GM23338 (cell line): ENCODE measurements around the gene FOXR1. TPM values are rescaled to one million over a fixed set of nuclear protein-coding genes. Genes with fewer than 3 reads are reported as not detected.

Experiments used
- ATAC-seq: fragments of 200-7000 bp; cut with Tn5 transposase; 3 replicates; pipeline ENCODE4 v1.9.1; 2020
- DNase-seq: peaks from one replicate; pipeline ENCODE4 v3.0.0-alpha.2; 2015; ENCODE audit warnings: low spot score
- H2AFZ ChIP-seq: fragments of 200-600 bp; sonication (generic); 2 replicates; pipeline ENCODE4 v1.8.0; 2016; ENCODE audit warnings: antibody characterized with exemption, mild to moderate bottlenecking, moderate library complexity
- H3F3A ChIP-seq: fragments of 200-600 bp; sonication (generic); replicated peaks from 2 replicates; pipeline ENCODE4 v1.8.0; 2017; ENCODE audit warnings: antibody characterized with exemption, mixed run types, low read depth
- H3K27ac ChIP-seq: fragments of 200-600 bp; sonication (generic); 2 replicates; pipeline ENCODE4 v1.6.1; 2016; ENCODE audit warnings: low read depth
- H3K27me3 ChIP-seq: fragments of 200-600 bp; sonication (generic); 2 replicates; pipeline ENCODE4 v1.8.0; 2016; ENCODE audit warnings: mild to moderate bottlenecking, mixed run types, moderate library complexity; ENCODE audit not compliant: insufficient read depth
- H3K36me3 ChIP-seq: fragments of 200-600 bp; sonication (generic); 2 replicates; pipeline ENCODE4 v1.8.0; 2016; ENCODE audit warnings: mild to moderate bottlenecking; ENCODE audit not compliant: insufficient read depth
- H3K4me1 ChIP-seq: fragments of 200-600 bp; sonication (generic); 2 replicates; pipeline ENCODE4 v1.8.0; 2016; ENCODE audit warnings: mild to moderate bottlenecking, moderate library complexity; ENCODE audit not compliant: insufficient read depth
- H3K4me2 ChIP-seq: fragments of 200-600 bp; sonication (generic); 2 replicates; pipeline ENCODE4 v1.7.1; 2017; ENCODE audit warnings: mixed run types
- H3K4me3 ChIP-seq: fragments of 200-600 bp; sonication (generic); 2 replicates; pipeline ENCODE4 v1.6.1; 2016; ENCODE audit warnings: mixed run types
- H3K79me2 ChIP-seq: fragments of 200-600 bp; sonication (generic); replicated peaks from 2 replicates; pipeline ENCODE4 v1.8.0; 2017; ENCODE audit warnings: mild to moderate bottlenecking; ENCODE audit not compliant: insufficient read depth
- H3K9me2 ChIP-seq: fragments of 200-600 bp; sonication (generic); 2 replicates; pipeline ENCODE4 v1.8.0; 2017; ENCODE audit not compliant: insufficient read depth
- H4K20me1 ChIP-seq: fragments of 200-600 bp; sonication (generic); replicated peaks from 2 replicates; pipeline ENCODE4 v1.8.0; 2017; ENCODE audit warnings: mild to moderate bottlenecking; ENCODE audit not compliant: insufficient read depth
- H3K27ac Mint-ChIP-seq: 2 replicates; pipeline ENCODE4 v1.8.0; 2020; ENCODE audit warnings: inconsistent platforms, mild to moderate bottlenecking, moderate library complexity, mixed read lengths
- H3K27me3 Mint-ChIP-seq: 3 replicates; pipeline ENCODE4 v1.8.0; 2022; ENCODE audit warnings: low read depth, mild to moderate bottlenecking, moderate library complexity, mixed read lengths, inconsistent platforms; ENCODE audit not compliant: insufficient read depth, poor library complexity
- H3K36me3 Mint-ChIP-seq: 3 replicates; pipeline ENCODE4 v1.8.0; 2021; ENCODE audit warnings: low read depth, mild to moderate bottlenecking, inconsistent platforms, moderate library complexity, mixed read lengths
- H3K4me1 Mint-ChIP-seq: 3 replicates; pipeline ENCODE4 v1.8.0; 2020; ENCODE audit warnings: mild to moderate bottlenecking, inconsistent platforms, mixed read lengths
- H3K4me3 Mint-ChIP-seq: 3 replicates; pipeline ENCODE4 v1.8.0; 2021; ENCODE audit warnings: moderate library complexity, mild to moderate bottlenecking, inconsistent platforms, mixed read lengths
- H3K9me3 Mint-ChIP-seq: 3 replicates; pipeline ENCODE4 v1.8.0; 2020; ENCODE audit warnings: moderate library complexity, mild to moderate bottlenecking, inconsistent platforms, mixed read lengths
- CREB1 ChIP-seq: fragments of 250-450 bp; sonication (Bioruptor Pico); IDR thresholded peaks from 2 replicates; pipeline ENCODE4 v1.5.0; 2020; ENCODE audit warnings: low read depth, mild to moderate bottlenecking, moderate library complexity
- CTCF ChIP-seq, 2 experiments: fragments of 200-600 bp in 1 of 2; sonication (generic) in 1 of 2; conservative IDR thresholded peaks; 2 replicates each; pipeline versions ENCODE4 v1.5.1 to v1.6.1; 2016 to 2017; ENCODE audit warnings: antibody characterized with exemption in 2 of 2, low read depth in 2 of 2, mild to moderate bottlenecking in 2 of 2, moderate library complexity in 1 of 2
- EZH2 ChIP-seq: fragments of 200-600 bp; sonication (generic); IDR thresholded peaks from one replicate; pipeline ENCODE4 v1.8.0; 2017; ENCODE audit warnings: antibody characterized with exemption, mild to moderate bottlenecking, low read depth; ENCODE audit not compliant: unreplicated experiment
- EZH2phosphoT487 ChIP-seq: fragments of 200-600 bp; sonication (generic); IDR thresholded peaks from one replicate; pipeline ENCODE4 v1.8.1; 2018; ENCODE audit warnings: antibody characterized with exemption; ENCODE audit not compliant: unreplicated experiment
- JUNB ChIP-seq: IDR thresholded peaks from one replicate; pipeline ENCODE4 v1.6.1; 2016; ENCODE audit warnings: antibody characterized with exemption; ENCODE audit not compliant: unreplicated experiment
- NANOG ChIP-seq: IDR thresholded peaks from 2 replicates; pipeline ENCODE4 v1.6.1; 2016; ENCODE audit warnings: antibody characterized with exemption, borderline replicate concordance
- POLR2AphosphoS5 ChIP-seq: IDR thresholded peaks from 2 replicates; pipeline ENCODE4 v1.6.1; 2016; ENCODE audit warnings: antibody characterized with exemption, low read depth
- STAT1 ChIP-seq: IDR thresholded peaks from one replicate; pipeline ENCODE4 v1.6.1; 2016; ENCODE audit warnings: antibody characterized with exemption; ENCODE audit not compliant: unreplicated experiment
- ZNF114 ChIP-seq: fragments of 250-450 bp; sonication (Bioruptor Pico); IDR thresholded peaks from 2 replicates; pipeline ENCODE4 v1.5.0; 2020; ENCODE audit warnings: mild to moderate bottlenecking, moderate library complexity
- ZNF331 ChIP-seq: fragments of 250-450 bp; sonication (Bioruptor Pico); IDR thresholded peaks from 2 replicates; pipeline ENCODE4 v1.5.0; 2020; ENCODE audit warnings: low read depth, mild to moderate bottlenecking, moderate library complexity
- polyA plus RNA-seq: library from polyadenylated mRNA; unstranded; fragments of >200 nt; fragmentation: Nextera tagmentation; extraction: Ambion mirVana; gene quantifications from 2 replicates; pipeline ENCODE4 v1.2.1, GENCODE V29; 2016
- total RNA-seq: library from RNA; depleted of rRNA; stranded (reverse); fragments of >200 nt; shearing (Covaris generic); gene quantifications from 2 replicates; pipeline ENCODE4 v1.2.3, GENCODE V29; 2014
- TF ChIP-seq, protein P1 (sequence below): IDR thresholded peaks from one replicate; pipeline ENCODE4 v1.6.1; 2018; ENCODE audit warnings: antibody characterized with exemption; ENCODE audit not compliant: unreplicated experiment
- TF ChIP-seq, protein P2 (sequence below): IDR thresholded peaks from 2 replicates; pipeline ENCODE4 v1.6.1; 2016; ENCODE audit warnings: antibody characterized with exemption
- TF ChIP-seq, protein P3 (sequence below): fragments of 250-450 bp; sonication (Bioruptor Pico); IDR thresholded peaks from 2 replicates; pipeline ENCODE4 v1.5.0; 2020; ENCODE audit warnings: mild to moderate bottlenecking, moderate library complexity

The FOXR1 gene
- total and polyA plus RNA-seq, 2 experiments from 2014 or later = not detected

- peak overlapping the region; percentile 94 for H2AFZ ChIP-seq
- Mint-ChIP-seq H3K4me1 (peaks cover 27% of the 10 kb centered on the region), H3K36me3 (no peaks in the 10 kb centered on the region), H3K9me3 (no peaks in the 10 kb centered on the region; the same call in 2 of the 3 replicates), H3K27me3 (peaks cover 8% of the 10 kb centered on the region), H3K27ac (no peak overlapping the region), H3K4me3 (0 out of 3 replicates have a peak overlapping the region, but pooled peaks have one; percentile 32)
- peaks cover 23% of the 10 kb centered on the region for H3K4me1 ChIP-seq
- ATAC-seq (peak; percentile 87), DNase-seq (peak; percentile 80)
- H3F3A ChIP-seq = no peaks in the 10 kb centered on the region
- H4K20me1 ChIP-seq = no peaks in the 10 kb centered on the region
- H3K36me3 ChIP-seq = no peaks in the 10 kb centered on the region
- no peaks in the 10 kb centered on the region for H3K79me2 ChIP-seq
- H3K27ac ChIP-seq = no peak overlapping the region
- H3K4me3 ChIP-seq = peak overlapping the region; percentile 28; the same call in 1 of the 2 replicates
- H3K9me2 ChIP-seq = no peaks in the 10 kb centered on the region
- TF ChIP-seq, protein P1, sequence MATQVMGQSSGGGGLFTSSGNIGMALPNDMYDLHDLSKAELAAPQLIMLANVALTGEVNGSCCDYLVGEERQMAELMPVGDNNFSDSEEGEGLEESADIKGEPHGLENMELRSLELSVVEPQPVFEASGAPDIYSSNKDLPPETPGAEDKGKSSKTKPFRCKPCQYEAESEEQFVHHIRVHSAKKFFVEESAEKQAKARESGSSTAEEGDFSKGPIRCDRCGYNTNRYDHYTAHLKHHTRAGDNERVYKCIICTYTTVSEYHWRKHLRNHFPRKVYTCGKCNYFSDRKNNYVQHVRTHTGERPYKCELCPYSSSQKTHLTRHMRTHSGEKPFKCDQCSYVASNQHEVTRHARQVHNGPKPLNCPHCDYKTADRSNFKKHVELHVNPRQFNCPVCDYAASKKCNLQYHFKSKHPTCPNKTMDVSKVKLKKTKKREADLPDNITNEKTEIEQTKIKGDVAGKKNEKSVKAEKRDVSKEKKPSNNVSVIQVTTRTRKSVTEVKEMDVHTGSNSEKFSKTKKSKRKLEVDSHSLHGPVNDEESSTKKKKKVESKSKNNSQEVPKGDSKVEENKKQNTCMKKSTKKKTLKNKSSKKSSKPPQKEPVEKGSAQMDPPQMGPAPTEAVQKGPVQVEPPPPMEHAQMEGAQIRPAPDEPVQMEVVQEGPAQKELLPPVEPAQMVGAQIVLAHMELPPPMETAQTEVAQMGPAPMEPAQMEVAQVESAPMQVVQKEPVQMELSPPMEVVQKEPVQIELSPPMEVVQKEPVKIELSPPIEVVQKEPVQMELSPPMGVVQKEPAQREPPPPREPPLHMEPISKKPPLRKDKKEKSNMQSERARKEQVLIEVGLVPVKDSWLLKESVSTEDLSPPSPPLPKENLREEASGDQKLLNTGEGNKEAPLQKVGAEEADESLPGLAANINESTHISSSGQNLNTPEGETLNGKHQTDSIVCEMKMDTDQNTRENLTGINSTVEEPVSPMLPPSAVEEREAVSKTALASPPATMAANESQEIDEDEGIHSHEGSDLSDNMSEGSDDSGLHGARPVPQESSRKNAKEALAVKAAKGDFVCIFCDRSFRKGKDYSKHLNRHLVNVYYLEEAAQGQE = no peak
- no peak for TF ChIP-seq EZH2phosphoT487
- TF ChIP-seq EZH2 = no peak
- no peak for TF ChIP-seq JUNB
- no peak for TF ChIP-seq ZNF114 (CRISPR knock-in tag)
- TF ChIP-seq STAT1 = no peak
- no peak for TF ChIP-seq POLR2AphosphoS5
- TF ChIP-seq NANOG = no peak
- no peak for TF ChIP-seq ZNF331
- TF ChIP-seq, protein P2, sequence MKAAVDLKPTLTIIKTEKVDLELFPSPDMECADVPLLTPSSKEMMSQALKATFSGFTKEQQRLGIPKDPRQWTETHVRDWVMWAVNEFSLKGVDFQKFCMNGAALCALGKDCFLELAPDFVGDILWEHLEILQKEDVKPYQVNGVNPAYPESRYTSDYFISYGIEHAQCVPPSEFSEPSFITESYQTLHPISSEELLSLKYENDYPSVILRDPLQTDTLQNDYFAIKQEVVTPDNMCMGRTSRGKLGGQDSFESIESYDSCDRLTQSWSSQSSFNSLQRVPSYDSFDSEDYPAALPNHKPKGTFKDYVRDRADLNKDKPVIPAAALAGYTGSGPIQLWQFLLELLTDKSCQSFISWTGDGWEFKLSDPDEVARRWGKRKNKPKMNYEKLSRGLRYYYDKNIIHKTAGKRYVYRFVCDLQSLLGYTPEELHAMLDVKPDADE = no peak
- TF ChIP-seq, protein P3, sequence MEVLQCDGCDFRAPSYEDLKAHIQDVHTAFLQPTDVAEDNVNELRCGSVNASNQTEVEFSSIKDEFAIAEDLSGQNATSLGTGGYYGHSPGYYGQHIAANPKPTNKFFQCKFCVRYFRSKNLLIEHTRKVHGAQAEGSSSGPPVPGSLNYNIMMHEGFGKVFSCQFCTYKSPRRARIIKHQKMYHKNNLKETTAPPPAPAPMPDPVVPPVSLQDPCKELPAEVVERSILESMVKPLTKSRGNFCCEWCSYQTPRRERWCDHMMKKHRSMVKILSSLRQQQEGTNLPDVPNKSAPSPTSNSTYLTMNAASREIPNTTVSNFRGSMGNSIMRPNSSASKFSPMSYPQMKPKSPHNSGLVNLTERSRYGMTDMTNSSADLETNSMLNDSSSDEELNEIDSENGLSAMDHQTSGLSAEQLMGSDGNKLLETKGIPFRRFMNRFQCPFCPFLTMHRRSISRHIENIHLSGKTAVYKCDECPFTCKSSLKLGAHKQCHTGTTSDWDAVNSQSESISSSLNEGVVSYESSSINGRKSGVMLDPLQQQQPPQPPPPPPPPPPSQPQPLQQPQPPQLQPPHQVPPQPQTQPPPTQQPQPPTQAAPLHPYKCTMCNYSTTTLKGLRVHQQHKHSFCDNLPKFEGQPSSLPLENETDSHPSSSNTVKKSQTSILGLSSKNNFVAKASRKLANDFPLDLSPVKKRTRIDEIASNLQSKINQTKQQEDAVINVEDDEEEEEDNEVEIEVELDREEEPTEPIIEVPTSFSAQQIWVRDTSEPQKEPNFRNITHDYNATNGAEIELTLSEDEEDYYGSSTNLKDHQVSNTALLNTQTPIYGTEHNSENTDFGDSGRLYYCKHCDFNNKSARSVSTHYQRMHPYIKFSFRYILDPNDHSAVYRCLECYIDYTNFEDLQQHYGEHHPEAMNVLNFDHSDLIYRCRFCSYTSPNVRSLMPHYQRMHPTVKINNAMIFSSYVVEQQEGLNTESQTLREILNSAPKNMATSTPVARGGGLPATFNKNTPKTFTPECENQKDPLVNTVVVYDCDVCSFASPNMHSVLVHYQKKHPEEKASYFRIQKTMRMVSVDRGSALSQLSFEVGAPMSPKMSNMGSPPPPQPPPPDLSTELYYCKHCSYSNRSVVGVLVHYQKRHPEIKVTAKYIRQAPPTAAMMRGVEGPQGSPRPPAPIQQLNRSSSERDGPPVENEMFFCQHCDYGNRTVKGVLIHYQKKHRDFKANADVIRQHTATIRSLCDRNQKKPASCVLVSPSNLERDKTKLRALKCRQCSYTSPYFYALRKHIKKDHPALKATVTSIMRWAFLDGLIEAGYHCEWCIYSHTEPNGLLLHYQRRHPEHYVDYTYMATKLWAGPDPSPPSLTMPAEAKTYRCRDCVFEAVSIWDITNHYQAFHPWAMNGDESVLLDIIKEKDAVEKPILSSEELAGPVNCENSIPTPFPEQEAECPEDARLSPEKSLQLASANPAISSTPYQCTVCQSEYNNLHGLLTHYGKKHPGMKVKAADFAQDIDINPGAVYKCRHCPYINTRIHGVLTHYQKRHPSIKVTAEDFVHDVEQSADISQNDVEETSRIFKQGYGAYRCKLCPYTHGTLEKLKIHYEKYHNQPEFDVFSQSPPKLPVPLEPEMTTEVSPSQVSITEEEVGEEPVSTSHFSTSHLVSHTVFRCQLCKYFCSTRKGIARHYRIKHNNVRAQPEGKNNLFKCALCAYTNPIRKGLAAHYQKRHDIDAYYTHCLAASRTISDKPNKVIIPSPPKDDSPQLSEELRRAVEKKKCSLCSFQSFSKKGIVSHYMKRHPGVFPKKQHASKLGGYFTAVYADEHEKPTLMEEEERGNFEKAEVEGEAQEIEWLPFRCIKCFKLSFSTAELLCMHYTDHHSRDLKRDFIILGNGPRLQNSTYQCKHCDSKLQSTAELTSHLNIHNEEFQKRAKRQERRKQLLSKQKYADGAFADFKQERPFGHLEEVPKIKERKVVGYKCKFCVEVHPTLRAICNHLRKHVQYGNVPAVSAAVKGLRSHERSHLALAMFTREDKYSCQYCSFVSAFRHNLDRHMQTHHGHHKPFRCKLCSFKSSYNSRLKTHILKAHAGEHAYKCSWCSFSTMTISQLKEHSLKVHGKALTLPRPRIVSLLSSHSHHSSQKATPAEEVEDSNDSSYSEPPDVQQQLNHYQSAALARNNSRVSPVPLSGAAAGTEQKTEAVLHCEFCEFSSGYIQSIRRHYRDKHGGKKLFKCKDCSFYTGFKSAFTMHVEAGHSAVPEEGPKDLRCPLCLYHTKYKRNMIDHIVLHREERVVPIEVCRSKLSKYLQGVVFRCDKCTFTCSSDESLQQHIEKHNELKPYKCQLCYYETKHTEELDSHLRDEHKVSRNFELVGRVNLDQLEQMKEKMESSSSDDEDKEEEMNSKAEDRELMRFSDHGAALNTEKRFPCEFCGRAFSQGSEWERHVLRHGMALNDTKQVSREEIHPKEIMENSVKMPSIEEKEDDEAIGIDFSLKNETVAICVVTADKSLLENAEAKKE (CRISPR knock-in tag) = no peak
- no peak for TF ChIP-seq CTCF (conservative IDR thresholded peaks at IDR 0.05; ENCODE audit: low read depth in 2 of 2)
- no peak for TF ChIP-seq CREB1
- peak overlapping the region; percentile 72 for H3K4me2 ChIP-seq
- 0 out of 2 replicates have a peak, but pooled peaks cover 4% of the 10 kb centered on the region for H3K27me3 ChIP-seq
Measured at GRCh38 chr11:118939953-118940598, 31.5 kb upstream of the FOXR1 start.
